NOMO-1 treated with DMSO at 0.1 percent for 48 hours (cell line): ENCODE data around the gene SLC17A2.

Experiments
- DNase-seq: peaks from one replicate; lab custom pipeline; 2025; ENCODE audit not compliant: unreplicated experiment; lab: John Stamatoyannopoulos, UW

Gene SLC17A2

DNA sequence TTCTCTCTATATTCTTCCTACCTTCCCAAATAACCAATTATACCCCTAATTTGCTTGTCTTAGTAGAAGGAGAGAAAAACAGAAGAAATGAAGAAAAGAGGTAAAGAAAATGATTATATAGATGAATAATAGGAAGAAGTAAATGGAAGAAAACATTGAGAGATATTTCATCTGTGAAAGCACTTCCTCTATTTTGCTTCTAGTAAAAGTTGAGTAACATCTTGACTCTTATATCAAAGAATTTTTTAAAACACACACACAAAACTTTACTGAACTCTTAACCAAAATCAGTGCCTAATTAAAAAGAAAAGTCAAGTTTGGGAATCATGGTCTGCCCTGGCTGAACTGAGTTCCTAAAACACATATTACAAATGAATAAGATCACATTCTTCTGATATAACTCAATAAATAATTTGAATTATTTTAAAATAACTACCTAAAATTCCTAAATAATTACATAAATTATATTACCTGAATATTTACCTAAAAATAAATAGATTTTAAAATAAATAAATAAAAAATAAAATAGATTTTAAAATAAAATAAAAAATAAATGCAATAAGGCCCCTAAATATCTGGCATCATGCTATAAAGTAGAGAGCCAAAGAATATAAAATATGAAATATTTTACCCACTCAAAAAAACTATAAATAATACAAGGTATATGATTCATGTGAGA lies 8.8 kb downstream of the SLC17A2 start:
- peak; percentile 53 for DNase-seq

DNA sequence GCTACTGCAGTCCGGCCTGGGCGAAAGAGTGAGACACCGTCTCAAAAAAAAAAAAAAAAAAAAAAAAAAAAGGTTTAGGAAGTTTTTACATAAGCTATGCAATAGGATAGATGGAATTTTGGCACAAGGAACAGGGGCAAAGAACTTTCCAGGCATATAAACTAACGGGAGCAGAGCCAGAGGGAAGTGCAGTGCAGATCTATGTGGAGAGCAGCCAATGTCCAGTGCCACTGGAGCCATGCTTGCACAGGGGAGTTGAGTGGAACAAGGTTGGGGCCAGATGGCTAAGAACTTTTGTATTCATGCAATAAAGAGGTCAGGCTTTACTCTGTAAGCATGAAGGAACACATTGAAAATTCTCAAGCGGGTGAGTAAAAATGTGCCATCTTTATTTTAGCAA lies 10.8 kb downstream of the SLC17A2 start:
- no peak for DNase-seq

DNA sequence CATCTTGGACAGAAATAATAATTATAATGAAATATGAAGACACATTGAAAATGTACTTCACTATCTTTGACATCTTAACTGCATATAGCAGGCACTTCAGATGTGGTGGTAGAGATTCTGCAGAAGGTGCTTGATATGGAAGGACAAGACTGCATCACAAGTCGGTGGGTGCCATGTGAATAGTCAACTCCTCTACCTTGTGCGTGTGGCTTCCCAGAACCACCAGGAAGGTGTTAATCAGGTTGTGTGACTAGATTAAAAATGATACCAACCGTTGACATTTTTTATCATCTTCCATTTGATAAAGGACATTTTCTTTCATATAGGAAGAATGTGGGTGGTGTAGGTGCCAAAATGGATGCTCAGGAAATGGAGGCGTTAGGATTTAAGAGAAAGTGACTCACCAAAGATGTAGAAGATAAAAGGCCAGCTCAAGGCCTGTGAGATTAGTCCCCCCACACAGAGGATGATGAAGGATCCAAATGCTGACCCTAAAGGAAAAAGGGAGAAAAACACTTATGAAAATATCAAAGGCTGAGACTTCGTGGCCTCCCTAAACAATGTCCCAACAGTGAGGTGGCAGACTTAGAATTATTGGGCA lies 12.3 kb downstream of the SLC17A2 start:
- DNase-seq = no peak

DNA sequence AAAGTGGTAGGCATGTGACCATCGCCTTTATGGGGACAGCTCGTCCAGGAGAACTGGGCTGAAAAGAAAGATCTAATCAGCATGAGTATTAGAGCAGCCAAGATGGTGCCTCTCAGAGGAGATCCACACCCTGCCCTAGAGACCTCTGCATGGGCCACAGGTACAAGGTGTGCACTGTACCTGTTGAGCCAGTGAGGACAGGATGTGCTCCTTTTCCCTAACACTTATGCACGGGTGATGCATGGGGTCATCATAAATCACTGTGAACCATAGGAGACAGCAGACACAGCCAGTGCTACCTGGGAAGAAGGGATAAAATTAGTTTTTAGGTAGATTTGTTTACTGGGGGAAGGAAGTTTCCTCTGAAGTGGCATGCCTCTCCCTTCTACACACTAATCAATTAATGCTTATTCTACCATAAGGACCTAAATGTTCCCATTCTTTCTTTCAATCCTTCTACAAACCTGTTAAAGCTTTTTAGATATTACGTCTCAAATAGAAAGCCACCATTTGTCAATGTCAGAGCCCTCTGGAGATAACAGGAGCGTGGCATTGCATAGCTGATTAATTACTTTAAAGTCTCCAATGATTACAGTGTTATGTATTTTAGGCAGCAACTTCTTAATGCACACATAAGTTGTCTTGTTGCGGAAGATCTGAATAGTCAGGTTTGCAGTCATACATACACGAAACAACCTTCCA lies 13.6 kb downstream of the SLC17A2 start:
- no peak for DNase-seq

DNA sequence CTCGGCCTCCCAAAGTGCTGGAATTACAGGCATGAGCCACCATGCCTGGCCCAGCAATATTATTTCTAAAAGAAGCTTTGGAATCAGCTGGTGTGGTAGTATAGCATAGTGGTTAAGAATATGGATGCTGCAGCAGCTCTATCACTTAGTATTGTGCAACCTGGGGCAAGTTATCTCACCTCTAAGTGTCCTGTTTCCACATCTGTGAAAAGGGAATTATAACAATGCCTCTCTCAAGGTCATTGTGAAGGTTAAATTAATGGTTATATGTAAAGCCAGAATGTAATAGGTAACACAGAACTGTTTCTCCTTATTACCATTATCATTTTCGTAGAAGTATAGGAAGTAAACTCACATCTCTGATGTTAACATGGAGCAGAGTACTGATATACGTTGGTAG lies 14.2 kb downstream of the SLC17A2 start:
- DNase-seq = no peak

DNA sequence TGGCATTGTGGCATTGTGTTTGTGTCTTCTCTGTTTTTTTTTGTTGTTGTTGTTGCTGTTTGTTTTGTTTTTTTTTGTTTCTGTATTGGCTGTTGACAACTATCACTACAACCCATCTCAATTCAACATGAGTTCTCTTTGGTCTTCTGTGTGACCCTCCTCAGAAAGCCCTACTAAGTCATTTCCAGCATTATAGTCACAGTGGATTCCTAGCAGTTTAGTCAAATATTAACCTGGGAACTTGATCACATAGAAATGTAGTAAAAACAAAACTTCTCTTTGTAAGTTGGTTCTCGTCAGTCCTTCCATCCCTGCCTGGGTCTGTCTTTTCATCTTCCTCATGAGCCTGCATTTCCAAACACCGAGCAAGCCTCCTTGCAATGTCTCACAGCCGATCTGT lies 16.8 kb downstream of the SLC17A2 start:
- DNase-seq = no peak

DNA sequence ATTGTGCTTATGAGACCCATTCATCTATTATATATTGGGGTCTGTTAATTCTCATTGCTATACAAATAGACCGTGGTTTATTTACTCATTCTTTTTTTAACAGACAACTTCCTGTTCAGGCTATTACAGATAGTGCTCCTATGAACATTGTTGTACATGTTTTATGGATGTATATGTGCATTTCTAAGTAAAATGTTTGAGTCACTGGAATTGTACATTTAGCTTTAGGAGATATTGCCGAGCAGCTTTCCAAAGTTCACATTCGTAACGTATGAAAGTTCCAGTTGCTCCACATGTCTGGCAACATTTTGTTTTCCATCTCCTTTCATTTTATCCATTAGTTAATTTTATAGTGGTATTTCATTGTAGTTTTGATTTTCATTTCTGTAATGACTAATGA lies 19.1 kb downstream of the SLC17A2 start:
- DNase-seq = no peak

DNA sequence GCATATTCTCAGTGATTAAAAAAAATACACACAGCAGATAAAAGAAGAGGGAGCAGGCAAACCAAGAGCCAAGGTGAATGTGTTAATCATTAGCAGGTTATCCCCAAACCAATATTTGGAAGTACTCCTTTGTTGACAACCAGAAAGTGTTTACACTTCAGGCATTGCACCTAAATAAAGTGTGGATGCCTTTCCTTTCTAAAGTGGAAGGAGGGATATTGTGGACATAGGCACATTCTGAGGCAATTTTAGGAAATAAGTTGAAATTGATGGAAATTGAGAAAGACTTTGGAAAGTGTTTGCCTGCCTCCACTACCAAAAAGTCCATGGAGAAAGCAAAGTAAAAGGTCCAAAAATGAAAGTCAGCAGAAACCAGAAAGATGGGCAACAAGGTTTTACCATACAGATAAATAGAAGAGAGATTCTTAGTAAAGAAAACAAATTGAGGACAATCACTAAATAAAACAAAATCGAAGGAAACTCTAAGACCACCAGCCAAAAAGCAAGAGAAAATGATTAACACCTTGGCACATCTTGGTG lies 22.9 kb downstream of the SLC17A2 start:
- DNase-seq = no peak

DNA sequence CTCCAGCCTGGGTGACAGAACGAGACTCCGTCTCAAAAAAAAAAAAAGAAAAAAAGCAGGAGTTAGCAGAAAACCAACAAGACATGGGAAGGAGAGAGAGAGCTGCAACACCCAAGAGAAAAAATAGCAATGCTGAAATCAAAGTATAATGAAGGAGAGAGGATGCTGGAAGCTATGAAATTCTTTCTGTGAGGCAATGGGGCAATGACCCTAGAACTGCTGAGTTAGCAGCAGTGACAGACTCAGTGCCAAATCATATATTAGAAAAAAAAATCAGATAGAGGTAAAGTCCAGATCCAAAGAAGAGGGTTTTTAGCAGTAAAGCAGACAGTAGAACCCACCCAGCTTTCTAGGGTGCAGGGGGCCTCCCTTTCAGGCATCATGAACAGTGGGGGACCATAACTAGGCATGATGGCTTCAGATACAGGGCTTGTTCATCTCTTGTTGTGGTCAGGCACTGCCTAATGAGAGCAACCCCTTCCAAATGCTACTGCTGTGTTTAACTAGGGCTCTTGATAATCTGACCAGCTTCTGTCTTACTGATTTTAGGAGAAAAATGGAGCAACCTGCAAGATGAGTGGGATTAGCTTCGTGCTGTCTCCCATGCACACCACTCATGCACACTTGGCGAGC lies 26.9 kb downstream of the SLC17A2 start:
- DNase-seq = no peak

DNA sequence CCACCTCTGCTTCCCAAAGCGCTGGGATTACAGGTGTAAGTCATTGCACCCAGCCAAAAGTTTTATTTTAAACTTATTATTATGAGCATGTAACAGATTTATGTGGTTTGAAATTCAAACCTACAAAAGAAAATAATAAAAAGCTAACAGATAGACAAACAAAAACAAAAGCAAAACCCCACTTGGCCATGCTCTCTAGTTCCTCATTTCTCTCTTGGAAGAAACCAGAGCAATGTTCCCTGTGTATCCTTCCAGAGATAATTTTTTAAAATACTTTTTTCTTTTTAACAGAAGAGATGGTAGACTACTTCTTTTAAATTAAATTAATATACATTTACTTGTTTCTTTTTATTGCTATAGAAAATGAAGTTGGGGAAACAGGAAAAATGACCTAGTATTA lies 28.4 kb downstream of the SLC17A2 start:
- peak; percentile 24 for DNase-seq

DNA sequence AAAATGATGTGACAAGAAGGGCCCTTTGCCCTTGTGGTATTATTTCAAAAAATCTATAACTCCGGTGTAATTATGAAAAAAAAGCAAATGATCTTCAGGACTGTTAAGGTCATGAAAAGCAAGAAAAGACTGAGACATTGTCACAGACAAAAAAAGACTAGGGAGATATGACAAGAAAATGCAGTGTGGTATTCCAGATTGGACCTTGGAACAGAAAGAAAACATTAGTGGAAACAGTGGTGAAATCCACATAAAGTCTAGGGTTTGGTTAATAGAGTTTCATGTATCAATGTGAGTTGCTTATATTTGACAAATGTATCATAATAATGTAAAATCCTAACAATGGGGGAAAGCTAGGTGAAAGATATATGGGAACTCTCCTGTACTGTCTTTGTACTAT lies 29.6 kb downstream of the SLC17A2 start:
- DNase-seq = no peak

DNA sequence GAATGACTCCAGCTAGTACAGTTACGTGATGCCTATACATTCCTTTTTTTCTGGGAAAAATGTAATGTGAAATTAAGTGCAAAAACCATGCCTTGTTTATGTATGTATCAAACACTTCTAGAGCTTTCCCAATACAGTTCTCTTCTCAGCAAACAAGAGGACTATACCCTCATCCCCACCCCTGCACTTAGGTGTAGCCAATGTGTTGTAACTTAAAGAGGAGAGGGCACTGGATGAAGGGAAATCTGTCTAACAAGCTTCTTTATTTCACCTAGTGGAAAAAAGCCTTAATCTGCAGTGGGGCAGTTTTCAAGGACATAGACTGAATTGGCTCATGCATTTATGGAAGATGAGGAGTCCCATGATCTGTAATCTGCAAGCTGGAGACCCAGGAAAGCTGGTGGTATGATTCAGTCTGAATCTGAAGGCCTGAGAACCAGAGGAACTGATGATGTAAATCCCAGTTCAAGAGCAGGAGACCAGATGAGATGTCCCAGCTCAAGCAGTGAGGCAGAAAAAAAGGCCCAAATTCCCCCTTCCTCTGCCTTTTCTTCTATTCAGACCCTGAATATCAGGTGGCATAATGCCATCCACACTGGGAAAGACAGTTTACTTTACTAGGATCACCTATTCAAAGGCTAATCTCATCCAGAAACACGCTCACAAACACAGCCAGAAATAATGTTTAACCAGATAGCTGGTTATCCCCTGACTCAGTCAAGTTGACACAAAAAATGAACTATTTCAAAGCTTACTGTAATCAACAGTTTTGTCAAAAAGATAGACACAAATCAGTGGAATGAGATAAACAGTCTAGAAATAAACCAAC lies 30.7 kb downstream of the SLC17A2 start:
- no peak for DNase-seq

DNA sequence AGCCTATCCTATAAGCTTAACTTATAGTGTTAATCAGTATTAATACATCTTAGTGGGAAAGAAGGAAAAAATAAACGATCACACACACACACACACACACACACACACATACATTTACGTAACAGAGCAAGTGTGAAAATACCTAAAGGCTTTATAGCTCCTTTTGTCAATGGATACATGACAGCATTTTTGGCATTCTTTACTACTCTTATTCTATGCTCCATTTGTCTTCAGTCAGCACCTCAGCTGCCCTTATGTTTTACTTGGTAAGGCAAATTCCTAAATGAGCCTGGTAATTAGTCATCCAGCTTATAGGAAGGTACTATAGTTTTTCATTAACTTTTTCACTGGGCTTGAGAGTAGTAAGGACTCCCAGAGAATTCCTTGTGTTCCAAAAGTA lies 31.4 kb downstream of the SLC17A2 start:
- no peak for DNase-seq

DNA sequence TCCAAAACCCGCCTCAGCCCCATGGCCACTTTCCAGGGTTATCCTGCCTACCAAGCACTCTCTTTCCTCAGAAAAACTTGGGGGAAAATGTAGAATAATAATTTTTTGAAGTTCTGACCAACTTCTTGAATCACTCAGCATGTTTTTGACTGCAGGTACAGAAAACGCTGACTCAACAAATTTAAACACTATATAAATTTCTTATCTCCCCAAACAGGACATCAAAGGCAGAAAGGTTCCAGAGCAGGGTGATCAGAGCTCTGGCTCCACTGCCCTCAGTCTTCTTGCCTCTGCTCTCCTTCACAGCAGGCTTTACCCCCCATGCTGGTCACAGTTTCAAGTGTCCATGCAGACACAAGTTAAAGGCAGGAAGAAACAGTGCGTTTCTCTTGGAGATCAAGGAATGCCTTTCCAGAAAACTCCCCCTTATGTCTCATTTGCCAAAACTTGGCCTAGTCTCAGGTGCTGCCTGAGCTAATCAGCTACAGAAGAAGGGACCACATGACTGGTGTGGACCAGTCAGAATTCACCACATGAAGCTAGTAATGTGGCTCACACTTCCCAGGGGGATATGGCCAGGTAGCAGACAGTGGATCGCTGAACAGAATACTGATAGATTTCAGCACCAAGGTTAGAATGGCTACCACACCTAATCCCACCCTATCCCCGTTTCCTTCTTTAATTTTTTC lies 32.1 kb downstream of the SLC17A2 start:
- no peak for DNase-seq

DNA sequence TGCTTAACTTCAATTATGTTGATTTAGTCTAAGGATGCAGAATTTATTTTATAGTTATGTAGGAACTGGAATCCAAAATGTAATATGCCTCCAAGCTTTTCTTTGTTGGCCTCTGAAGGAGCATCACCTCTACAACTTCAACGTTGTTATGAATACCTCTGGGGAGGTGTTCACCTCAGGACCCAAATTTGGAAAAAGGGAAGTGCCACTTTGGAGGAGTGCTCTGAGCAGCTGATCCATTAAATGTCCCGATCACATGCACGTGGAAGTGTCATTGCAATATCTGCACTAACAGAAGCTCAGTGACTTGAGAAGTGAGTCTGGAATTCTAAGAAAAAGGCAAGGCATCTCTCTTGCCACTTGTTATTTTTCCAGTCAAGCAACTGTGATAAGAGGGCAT lies 34.2 kb downstream of the SLC17A2 start:
- DNase-seq = no peak

DNA sequence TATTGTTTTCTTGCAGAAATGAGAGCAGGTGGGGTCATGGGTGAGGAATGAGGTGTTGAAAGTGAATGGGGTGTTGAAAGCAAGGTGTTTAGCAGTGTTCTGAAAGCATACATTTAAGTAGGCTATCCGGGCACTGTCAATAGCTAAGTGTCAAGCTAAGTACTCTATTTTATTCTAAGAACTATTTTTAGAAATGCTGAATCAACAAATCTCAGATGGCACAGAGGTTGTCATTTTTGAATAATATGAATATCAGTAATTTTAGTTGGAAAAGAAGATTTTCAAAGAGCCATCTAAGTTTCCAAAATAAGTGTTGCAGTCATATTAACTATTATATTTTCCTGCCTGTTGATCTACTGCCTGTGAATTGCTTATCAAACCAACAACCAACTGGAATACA lies 34.7 kb downstream of the SLC17A2 start:
- no peak for DNase-seq

DNA sequence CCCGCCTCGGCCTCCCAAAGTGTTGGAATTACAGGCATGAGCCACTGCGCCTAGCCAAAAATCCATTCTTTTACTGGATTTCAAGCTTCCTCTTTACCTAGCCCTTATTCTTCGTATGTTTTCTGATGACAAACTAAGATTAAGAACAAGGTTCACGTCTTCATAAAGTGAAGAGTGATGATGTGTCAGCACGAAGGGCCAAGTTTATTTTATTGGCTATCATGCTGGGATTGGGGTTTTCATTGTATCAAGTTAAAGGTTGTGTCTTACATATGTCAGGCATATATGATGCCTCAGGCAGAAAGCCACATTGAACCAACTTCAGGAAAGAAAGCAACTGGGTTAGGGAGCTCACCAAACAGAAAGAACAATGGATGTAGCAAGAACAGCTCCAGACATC lies 36.7 kb downstream of the SLC17A2 start:
- DNase-seq = no peak

DNA sequence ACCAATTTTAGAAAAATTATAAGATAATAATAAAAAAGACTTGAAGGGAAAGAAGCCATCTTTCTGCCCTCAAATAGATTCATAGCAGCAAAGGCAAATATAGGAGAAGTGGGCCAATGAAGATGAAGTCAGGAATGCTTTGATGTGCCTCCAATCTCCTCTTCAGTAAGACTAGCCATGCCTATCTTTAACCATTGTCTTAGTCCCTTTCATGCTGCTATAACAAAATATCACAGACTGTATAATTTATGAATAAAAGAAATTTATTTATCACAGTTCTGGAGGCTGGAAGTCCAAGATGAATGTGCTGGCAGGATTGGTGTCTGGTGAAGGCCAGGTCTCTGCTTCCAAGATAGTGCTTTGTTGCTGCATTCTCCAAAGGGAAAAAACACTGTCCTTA lies 37.6 kb downstream of the SLC17A2 start:
- DNase-seq = no peak

DNA sequence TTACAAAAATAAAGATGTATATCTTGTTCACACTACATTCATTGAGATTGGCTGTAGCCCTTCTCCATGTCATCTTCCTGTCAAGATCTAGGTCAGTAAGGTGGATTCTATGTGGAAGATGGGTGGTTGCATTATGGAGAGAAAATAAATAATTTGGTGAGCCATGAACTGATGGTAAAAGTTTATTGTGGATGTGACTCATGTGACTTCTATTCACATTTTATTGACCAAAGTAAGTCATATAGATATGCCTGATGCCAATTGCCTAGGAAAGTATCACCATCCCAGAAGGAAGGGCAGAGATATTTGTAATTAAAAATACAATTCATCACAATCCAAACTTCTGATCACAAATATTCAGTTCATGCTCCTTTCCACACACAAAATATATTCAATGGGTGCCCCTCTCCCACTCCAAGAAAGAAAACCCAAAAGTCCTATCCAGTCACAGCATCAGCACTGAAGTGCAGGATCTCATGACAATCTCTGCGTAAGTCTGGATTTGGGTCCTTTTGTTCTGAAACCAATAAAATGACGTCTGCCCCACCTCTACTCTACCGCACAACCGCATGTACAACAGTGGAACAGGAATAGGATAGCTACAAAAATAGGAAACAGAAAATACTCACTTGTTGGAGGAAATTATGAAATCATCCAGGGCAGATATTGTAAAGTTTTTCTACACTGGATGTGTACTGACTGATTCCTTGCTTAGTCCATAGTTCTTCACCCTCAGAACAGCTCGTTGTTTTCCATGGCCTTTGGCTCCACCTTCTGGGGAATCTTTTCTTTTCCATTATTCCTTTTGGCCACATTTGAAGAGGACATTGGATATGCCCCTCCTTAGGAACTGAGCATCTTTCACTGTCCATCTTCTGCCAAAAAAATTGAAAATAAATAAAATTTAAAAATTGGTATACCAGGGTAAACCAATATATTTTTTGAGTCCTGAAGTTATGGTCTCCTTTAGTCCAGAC lies 40.3 kb downstream of the SLC17A2 start:
- peak; percentile 32 for DNase-seq
